GM21619 (cell line): ENCODE data around the gene SPIN1.
A peak's percentile ranks its signal among the peaks of the same experiment; 100 is the strongest.
"Not testable (repeated sequence)": the region's sequence is repeated elsewhere in the genome, so short reads cannot be mapped to it uniquely, and the experiment has no call there.

Experiments used
- ATAC-seq: cut with Tn5 transposase; IDR thresholded peaks from one replicate; pipeline ENCODE4 v1.9.1; 2021; ENCODE audit not compliant: unreplicated experiment

The SPIN1 gene

GRCh38 chr9:88388203-88388885, at the start of gene SPIN1:
TSS of gene SPIN1 (plus strand) at chr9:88388444. CDS start at chr9:88426540, 38,096 bp downstream.
- peak; percentile 81 for ATAC-seq

- no peak for ATAC-seq
Observed at GRCh38 chr9:88339317-88339716, 48.9 kb upstream of the SPIN1 start.

DNA sequence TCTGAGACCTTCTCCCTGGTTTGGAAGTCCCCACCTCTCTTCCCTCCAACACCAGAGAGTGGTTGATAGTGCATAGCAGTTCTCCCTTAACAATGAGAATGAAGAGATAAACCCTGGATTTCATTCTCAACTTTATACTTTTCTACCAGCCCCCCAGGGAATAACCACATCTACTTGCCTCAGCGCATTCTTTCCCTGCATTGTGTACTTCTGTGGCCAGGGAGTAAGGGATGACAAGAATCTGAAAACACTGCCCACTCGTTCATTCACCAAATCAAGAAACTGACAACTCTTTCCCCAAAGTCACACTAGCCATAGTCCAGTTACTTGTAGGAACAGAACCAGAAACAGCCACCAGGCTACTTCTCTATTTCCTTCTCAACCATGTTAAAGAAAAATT, 46.0 kb upstream of the SPIN1 start:
- ATAC-seq = no peak

DNA sequence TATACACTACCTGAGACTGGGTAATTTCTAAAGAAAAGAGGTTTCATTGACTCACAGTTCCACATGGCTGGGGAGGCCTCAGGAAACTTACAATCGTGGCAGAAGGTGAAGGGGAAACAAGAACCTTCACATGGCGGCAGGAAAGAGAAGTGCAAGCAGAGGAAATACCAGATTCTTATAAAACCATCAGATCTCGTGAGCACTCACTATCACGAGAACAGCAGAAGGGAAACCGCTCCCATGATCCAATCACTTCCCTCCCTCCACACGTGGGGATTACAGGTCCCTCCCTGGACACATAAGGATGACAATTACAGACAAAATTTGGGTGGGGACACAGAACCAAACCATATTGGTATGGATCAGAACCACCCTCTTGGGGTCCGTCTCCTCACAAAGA, 44.2 kb upstream of the SPIN1 start:
- ATAC-seq = no peak

- not testable (repeated sequence) for ATAC-seq
Observed at GRCh38 chr9:88350354-88350753, 37.9 kb upstream of the SPIN1 start.

DNA sequence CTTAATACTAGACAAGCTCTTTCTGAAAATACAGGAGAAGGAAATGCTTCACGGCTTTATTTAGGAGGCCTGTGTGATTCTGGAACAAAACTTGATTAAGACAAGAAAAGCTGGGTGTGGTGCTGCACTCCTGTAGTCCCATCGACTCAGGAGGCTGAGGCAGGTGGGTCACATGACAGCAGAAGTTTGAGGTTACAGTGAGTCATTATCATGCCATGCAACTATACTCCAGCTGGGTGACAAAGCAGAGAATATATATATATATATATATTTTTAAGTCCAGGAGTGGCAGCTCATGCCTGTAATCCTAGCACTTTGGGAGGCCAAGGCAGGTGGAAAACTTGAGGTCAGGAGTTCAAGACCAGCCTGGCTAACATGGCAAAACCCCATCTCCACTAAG, 33.1 kb upstream of the SPIN1 start:
- ATAC-seq = no peak

GRCh38 chr9:88357250-88357649, 31.0 kb upstream of the SPIN1 start:
- not testable (repeated sequence) for ATAC-seq

DNA sequence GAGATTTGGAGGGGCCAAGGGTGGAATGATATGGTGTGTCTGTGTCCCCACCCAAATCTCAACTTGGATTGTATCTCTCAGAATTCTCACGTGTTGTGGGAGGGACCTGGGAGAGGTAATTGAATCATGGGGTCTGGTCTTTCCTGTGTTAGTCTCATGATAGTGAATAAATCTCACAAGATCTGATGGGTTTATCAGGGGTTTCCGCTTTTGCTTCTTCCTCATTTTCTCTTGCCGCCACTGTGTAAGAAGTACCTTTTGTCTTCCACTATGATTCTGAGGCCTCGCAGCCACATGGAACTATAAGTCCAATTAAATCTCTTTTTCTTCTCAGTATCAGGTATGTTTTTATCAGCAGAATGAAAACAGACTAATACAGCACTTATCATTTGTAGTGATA, 29.5 kb upstream of the SPIN1 start:
- no peak for ATAC-seq

- ATAC-seq = no peak
Observed at GRCh38 chr9:88359974-88360373, 28.3 kb upstream of the SPIN1 start.

DNA sequence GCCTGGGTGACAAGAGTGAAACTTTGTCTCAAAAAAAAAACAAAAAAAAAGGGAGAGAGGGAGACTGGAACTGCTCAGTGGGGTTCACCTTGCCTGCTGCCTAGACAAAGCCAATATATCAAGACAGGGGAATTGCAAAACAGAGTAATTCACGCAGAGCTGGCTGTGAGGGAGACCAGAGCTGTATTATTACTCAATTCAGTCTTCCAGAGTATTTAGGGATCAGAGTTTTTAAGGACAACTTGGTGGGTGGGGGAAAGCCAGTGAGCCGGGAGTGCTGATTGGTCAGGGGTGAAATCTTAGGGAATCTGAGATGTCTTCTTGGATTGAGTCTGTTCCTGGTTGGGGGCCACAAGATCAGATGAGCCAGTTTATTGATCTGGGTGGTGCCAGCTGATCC, 25.6 kb upstream of the SPIN1 start:
- ATAC-seq = no peak

GRCh38 chr9:88363661-88364060, 24.6 kb upstream of the SPIN1 start:
- no peak for ATAC-seq

DNA sequence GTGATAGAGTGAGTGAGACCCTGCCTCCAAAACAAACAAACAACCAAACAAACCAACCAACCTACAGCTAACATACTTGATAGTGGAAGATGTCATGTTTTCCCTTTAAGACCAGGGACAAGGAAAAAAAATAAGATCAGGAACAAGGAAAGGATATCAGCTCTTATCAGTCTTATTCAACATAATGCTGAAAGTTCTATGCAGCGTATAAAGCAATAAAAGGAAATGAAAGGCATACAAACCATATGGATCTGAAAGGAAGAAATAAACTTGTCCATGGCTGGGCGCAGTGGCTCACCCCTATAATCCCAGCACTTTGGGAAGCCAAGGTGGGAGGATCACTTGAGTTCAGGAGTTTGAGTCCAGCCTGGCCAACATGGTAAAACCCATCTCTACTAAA, 23.5 kb upstream of the SPIN1 start:
- ATAC-seq = no peak

- ATAC-seq = no peak
Observed at GRCh38 chr9:88370346-88370745, 17.9 kb upstream of the SPIN1 start.

DNA sequence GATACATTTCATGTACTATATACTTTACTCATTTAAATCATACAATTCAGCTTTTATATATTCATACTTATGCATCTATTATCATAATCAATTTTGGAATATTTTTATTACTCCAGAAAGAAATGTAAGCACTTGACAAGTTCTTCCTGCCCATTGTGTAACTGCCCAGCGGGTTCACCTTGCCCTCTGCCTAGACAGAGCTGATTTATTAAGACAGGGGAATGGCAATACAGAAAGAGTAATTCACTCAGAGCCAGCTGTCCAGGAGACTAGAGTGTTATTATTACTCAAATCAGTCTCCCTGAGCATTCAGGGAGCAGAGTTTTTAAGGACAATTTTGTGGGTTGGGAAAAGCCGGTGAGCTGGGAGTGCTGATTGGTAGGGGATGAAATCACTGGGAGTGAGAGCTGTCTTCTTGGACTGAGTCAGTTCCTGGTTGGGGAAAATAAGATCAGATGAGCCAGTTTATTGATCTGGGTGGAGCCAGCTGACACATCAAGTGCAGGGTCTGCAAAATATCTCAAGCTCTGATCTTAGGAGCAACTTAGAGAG, 16.1 kb upstream of the SPIN1 start:
- ATAC-seq = no peak

DNA sequence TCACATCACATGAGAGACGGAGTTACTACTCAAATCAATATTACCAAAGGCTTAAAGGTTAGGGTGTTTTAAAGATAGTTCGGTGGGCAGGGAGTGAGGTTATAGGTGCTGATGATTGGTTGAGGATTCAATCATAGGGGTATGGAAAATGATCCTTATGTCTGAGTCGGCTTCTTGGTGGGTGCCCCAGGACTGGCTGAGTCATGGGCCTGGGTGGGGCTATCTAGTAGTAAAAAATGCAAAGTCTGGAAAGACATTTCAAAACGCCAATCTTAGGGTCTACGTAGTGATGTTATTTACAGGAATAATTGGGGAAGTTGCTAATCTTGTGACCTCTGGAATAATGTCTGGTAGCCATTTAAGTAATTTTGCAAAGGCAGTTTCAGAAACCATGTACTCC, 15.2 kb upstream of the SPIN1 start:
- ATAC-seq = no peak

DNA sequence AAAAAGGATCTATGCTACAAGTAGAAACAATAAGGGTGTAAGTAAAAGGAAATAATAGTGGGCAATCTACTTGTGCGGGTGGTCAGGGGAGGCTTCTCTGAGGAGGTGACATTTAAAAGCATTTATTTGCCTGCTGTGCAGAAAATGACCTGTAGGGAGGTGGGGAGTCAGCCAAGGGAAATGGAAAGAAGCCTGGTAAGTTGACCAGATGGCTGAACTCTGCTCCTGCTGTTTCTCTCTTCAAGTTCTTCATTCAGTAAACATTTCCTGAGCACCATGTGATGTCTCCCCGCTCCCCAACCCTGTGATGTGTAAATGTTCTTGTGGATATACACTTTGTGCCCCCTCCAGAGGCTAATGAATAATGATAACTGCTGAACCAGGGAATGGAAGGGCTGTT, 9.9 kb upstream of the SPIN1 start:
- ATAC-seq = no peak

- ATAC-seq = no peak
Observed at GRCh38 chr9:88379352-88379751, 8.9 kb upstream of the SPIN1 start.

- ATAC-seq = no peak
Observed at GRCh38 chr9:88380118-88380517, 8.1 kb upstream of the SPIN1 start.

DNA sequence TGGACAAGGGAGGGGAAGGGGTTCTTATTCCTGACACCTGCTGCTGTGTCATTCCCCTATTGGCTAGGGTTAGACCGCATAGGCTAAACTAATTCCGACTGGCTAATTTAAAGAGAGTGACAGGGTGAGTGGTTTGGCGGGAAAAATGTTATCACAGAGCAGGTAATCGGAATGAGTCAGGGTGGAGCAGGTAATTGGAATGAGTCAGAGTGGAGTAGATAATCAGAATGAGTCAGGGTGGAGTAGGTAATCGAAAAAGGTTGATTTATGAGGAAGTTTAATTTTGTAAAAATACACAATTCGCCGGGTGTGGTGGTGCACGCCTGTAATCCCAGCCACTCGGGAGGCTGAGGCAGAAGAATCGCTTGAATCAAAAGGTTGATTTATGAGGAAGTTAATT, 6.9 kb upstream of the SPIN1 start:
- ATAC-seq = not testable (repeated sequence)

GRCh38 chr9:88383176-88383575, 5.1 kb upstream of the SPIN1 start:
- ATAC-seq = no peak

DNA sequence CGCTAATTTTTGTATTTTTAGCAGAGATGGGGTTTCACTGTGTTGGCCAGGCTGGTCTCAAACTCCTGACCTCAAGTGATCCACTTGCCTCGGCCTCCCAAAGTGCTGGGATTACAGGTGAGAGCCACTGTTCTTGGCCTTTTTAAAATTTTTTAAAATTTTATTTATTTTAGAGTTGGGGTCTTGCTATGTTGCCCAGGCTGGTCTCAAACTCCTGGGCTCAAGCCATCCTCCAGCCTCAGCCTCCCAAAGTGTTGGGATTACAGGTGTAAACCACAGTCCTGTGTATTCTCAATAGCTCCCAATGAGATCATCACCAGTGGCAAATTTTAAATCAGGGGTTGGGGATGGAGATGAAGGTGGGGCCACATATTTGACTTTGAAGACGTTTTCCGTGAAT, 2.1 kb upstream of the SPIN1 start:
- not testable (repeated sequence) for ATAC-seq

DNA sequence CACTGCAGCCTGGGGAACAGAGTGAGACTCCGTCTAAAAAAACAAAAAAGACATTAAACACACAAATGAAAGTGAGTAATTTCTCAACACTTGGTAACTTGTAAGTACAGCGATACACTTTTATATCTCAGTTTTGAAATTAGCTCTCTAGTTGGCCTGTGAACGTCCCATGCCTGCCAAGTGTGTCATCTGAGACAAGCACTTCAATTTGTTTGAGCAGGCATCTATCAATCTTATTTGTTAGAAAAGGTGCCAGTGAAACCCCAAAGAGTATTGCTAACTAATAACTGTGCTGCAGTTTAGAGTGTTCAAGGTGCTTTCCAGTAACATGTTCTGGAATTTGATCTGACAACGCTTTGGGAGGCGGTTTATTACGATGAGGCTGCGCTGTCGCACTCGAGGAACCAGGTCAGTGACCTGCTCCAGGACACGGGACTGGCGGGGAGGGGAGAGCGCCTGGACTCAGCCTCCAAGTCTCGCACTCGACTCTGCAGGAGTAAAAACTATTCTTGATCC, 1.1 kb upstream of the SPIN1 start:
- ATAC-seq = no peak
